ENCODE measurements around the gene OSBPL2.

DNA sequence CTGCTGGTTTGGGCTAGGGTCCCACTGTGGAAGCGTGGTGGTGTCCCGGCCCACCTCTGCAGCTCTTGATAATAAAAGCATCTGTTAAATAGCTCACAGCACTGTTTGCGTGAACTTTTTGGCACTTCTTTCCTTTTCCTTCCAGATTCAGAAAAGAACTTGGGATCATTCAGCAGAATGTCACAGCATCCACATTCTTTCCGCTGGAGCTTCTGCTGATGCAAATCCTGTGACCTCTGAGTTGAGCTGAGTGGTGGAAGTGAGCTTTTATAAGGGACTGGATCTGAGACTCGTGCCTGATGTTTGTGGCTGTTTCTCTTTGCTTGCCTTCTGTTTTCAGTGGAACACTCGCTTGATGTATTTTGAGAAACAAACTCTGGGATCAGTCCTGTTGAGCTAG, 3.9 kb downstream of the OSBPL2 start:
- TF ChIP-seq, protein P1, sequence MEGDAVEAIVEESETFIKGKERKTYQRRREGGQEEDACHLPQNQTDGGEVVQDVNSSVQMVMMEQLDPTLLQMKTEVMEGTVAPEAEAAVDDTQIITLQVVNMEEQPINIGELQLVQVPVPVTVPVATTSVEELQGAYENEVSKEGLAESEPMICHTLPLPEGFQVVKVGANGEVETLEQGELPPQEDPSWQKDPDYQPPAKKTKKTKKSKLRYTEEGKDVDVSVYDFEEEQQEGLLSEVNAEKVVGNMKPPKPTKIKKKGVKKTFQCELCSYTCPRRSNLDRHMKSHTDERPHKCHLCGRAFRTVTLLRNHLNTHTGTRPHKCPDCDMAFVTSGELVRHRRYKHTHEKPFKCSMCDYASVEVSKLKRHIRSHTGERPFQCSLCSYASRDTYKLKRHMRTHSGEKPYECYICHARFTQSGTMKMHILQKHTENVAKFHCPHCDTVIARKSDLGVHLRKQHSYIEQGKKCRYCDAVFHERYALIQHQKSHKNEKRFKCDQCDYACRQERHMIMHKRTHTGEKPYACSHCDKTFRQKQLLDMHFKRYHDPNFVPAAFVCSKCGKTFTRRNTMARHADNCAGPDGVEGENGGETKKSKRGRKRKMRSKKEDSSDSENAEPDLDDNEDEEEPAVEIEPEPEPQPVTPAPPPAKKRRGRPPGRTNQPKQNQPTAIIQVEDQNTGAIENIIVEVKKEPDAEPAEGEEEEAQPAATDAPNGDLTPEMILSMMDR (IDR thresholded peaks at IDR 0.05): no peak
- TF ChIP-seq POLR2A (IDR thresholded peaks at IDR 0.05) (no peak), EP300 (IDR thresholded peaks at IDR 0.05) (no peak)
